Mesenchymal stem cell (in vitro differentiated cells and primary cell): ENCODE data around the gene ADAT2.

Source experiments
- DNase-seq: peaks from one replicate; pipeline ENCODE4 v3.0.0-alpha.2; 2013
- H2AFZ ChIP-seq: one replicate; pipeline ENCODE4 v1.6.1; 2013; ENCODE audit warnings: low read depth, mild to moderate bottlenecking, control low read depth, inconsistent platforms, low read length, moderate library complexity
- H2AK5ac ChIP-seq: 2 replicates; pipeline ENCODE4 v1.6.1; 2013; ENCODE audit warnings: low read length, moderate library complexity, mild to moderate bottlenecking, inconsistent platforms; ENCODE audit not compliant: severe bottlenecking
- H2BK120ac ChIP-seq: one replicate; pipeline ENCODE4 v1.6.1; 2013; ENCODE audit warnings: low read depth, mild to moderate bottlenecking, inconsistent platforms, low read length, moderate library complexity
- H2BK12ac ChIP-seq, 2 experiments: one replicate each; pipeline ENCODE4 v1.6.1; 2013; ENCODE audit warnings: inconsistent platforms in 2 of 2, low read length in 2 of 2, mild to moderate bottlenecking in 2 of 2, moderate library complexity in 2 of 2, control low read depth in 1 of 2
- H2BK15ac ChIP-seq: one replicate; pipeline ENCODE4 v1.6.1; 2013; ENCODE audit warnings: mild to moderate bottlenecking, low read depth, inconsistent platforms; ENCODE audit not compliant: poor library complexity, severe bottlenecking
- H2BK5ac ChIP-seq: 2 replicates; pipeline ENCODE4 v1.6.1; 2013; ENCODE audit warnings: low read depth, mild to moderate bottlenecking, low read length, control low read depth, inconsistent platforms; ENCODE audit not compliant: poor library complexity, severe bottlenecking
- H3K14ac ChIP-seq, 2 experiments: one replicate each; pipeline ENCODE4 v1.6.1; 2013; ENCODE audit warnings: inconsistent platforms in 2 of 2, low read length in 2 of 2, control low read depth in 1 of 2, mild to moderate bottlenecking in 1 of 2, moderate library complexity in 1 of 2
- H3K18ac ChIP-seq, 2 experiments: one replicate each; pipeline ENCODE4 v1.6.1; 2013; ENCODE audit warnings: inconsistent platforms in 2 of 2, low read length in 2 of 2, control low read depth in 1 of 2, low read depth in 1 of 2, mild to moderate bottlenecking in 1 of 2
- H3K23ac ChIP-seq, 2 experiments: one replicate each; pipeline ENCODE4 v1.6.1; 2013; ENCODE audit warnings: inconsistent platforms in 2 of 2, low read length in 2 of 2, mild to moderate bottlenecking in 2 of 2, moderate library complexity in 2 of 2, control low read depth in 1 of 2
- H3K27ac ChIP-seq: 2 replicates; pipeline ENCODE4 v1.5.1; 2013; ENCODE audit warnings: mild to moderate bottlenecking, moderate library complexity, low read length, control low read depth, inconsistent platforms; ENCODE audit not compliant: poor library complexity, severe bottlenecking
- H3K27me3 ChIP-seq, 2 experiments: 2 replicates each; pipeline versions ENCODE4 v1.6.1 to v1.7.0; 2013; ENCODE audit warnings: low read length in 2 of 2, mild to moderate bottlenecking in 2 of 2, moderate library complexity in 2 of 2, control low read depth in 1 of 2, inconsistent platforms in 1 of 2; ENCODE audit not compliant: control insufficient read depth in 1 of 2, insufficient read depth in 1 of 2
- H3K36me3 ChIP-seq, 2 experiments: 2 replicates each; pipeline versions ENCODE4 v1.6.1 to v1.7.0; 2013; ENCODE audit warnings: low read length in 2 of 2, control low read depth in 1 of 2, inconsistent platforms in 1 of 2, low read depth in 1 of 2, mild to moderate bottlenecking in 1 of 2; ENCODE audit not compliant: insufficient read depth in 2 of 2, control insufficient read depth in 1 of 2
- H3K4ac ChIP-seq, 2 experiments: one replicate each; pipeline ENCODE4 v1.6.1; 2013; ENCODE audit warnings: inconsistent platforms in 2 of 2, low read length in 2 of 2, mild to moderate bottlenecking in 2 of 2, moderate library complexity in 2 of 2, control low read depth in 1 of 2, low read depth in 1 of 2
- H3K4me1 ChIP-seq: 2 replicates; pipeline ENCODE4 v1.6.1; 2013; ENCODE audit warnings: low read depth, low read length, control low read depth; ENCODE audit not compliant: control insufficient read depth, insufficient read depth
- H3K4me2 ChIP-seq: 2 replicates; pipeline ENCODE4 v1.6.1; 2013; ENCODE audit warnings: low read length, mild to moderate bottlenecking, inconsistent platforms; ENCODE audit not compliant: poor library complexity, severe bottlenecking
- H3K4me3 ChIP-seq, 2 experiments: 2 replicates each; pipeline versions ENCODE4 v1.5.1 to v1.7.0; 2013; ENCODE audit warnings: low read length in 2 of 2, mild to moderate bottlenecking in 2 of 2, control low read depth in 1 of 2, low read depth in 1 of 2; ENCODE audit not compliant: insufficient read depth in 1 of 2
- H3K79me1 ChIP-seq: replicated peaks from 2 replicates; pipeline ENCODE4 v1.6.1; 2013; ENCODE audit warnings: mild to moderate bottlenecking, control low read depth, low read length, inconsistent platforms; ENCODE audit not compliant: poor library complexity, severe bottlenecking
- H3K9ac ChIP-seq: 2 replicates; pipeline ENCODE4 v1.7.0; 2013; ENCODE audit warnings: mild to moderate bottlenecking, low read length, moderate library complexity
- H3K9me3 ChIP-seq: 2 replicates; pipeline ENCODE4 v1.7.0; 2013; ENCODE audit warnings: mild to moderate bottlenecking, low read length; ENCODE audit not compliant: control insufficient read depth
- H4K8ac ChIP-seq: one replicate; pipeline ENCODE4 v1.6.1; 2013; ENCODE audit warnings: inconsistent platforms, mild to moderate bottlenecking, low read length, moderate library complexity
- H4K91ac ChIP-seq: one replicate; pipeline ENCODE4 v1.6.1; 2013; ENCODE audit warnings: mild to moderate bottlenecking, low read length, inconsistent platforms
- WGBS: methylation state at CpG from one replicate; pipeline ENCODE4 v1.1.7; 2013; ENCODE audit warnings: mixed read lengths; 5-methylcytosine and 5-hydroxymethylcytosine counted together

ADAT2 gene

GRCh38 chr6:143390278-143390677, 60.2 kb downstream of the ADAT2 start:
- no peak overlapping the region for H3K4me3 ChIP-seq
- H3K4ac ChIP-seq, result no peak overlapping the region
- no peak overlapping the region for H3K4me2 ChIP-seq

DNA sequence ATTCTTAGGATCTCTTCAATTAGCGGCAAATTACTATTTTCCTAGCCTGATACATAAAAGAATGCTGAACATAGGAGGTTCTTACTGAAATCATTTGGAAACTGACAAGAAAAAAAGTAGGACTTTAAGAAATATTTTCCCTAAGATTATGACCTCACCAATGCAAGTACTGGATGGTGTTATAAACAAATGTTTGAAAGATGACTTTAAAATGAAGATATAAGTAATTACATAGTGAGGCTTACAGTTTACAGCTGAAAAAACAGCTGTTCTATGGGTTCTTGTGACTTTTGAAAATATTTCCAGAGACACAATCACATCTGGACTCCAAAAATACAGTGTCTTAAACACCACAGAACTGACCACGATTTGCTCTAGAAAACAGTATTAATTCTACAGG, 64.9 kb downstream of the ADAT2 start:
- Histone ChIP-seq H2AFZ (no peak overlapping the region), H3K4me1 (no peaks in the 10 kb centered on the region), H3K9ac (no peak overlapping the region), H3K4me3 (no peak overlapping the region), H3K9me3 (peaks cover 10% of the 10 kb centered on the region), H3K14ac (no peak overlapping the region), H3K23ac (no peak overlapping the region), H4K8ac (no peak overlapping the region), H3K27ac (no peak overlapping the region), H2BK15ac (no peak overlapping the region), H3K4ac (no peak overlapping the region), H3K18ac (no peak overlapping the region), H2BK5ac (no peak overlapping the region), H3K4me2 (no peak overlapping the region), H3K27me3 (no peaks in the 10 kb centered on the region), H3K36me3 (no peaks in the 10 kb centered on the region), H2BK120ac (no peak overlapping the region), H2AK5ac (no peak overlapping the region), H3K79me1 (no peaks in the 10 kb centered on the region), H2BK12ac (no peak overlapping the region), H4K91ac (no peak overlapping the region)
- WGBS, result 100% methylated on average over 1 of the region's 2 CpGs
- DNase-seq, result no peak

More at GRCh38 chr6:143390278-143390677, 60.2 kb downstream of the ADAT2 start:
- Histone ChIP-seq H3K27ac (no peak overlapping the region), H3K27me3 (no peaks in the 10 kb centered on the region), H3K9ac (no peak overlapping the region), H2AFZ (no peak overlapping the region), H2BK12ac (no peak overlapping the region), H2BK120ac (no peak overlapping the region), H2BK15ac (no peak overlapping the region), H3K18ac (no peak overlapping the region), H2BK5ac (no peak overlapping the region), H2AK5ac (no peak overlapping the region), H3K9me3 (no peaks in the 10 kb centered on the region), H4K91ac (no peak overlapping the region), H3K23ac (no peak overlapping the region), H3K36me3 (no peaks in the 10 kb centered on the region), H3K4me1 (no peaks in the 10 kb centered on the region), H4K8ac (no peak overlapping the region), H3K79me1 (no peaks in the 10 kb centered on the region), H3K14ac (no peak overlapping the region)
- DNase-seq, result no peak
- WGBS, result 72% methylated on average over 2 of the region's 3 CpGs

DNA sequence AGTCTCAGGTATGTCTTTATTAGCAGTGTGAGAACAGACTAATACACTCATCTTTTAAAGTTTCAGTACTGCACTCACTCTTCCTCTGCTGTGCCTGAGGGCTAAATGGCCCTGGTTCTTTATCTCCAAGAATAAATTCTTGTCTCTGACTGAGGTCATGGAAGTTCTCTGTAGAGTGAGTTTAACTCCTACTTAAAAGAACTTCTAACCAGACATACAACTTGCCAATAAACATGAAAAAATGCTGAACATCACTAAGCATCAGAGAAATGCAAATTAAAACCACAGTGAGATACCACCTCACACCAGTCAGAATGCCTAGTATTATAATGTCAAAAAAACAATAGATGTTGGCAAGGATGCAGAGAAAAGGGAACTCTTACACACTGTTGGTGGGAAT, 73.6 kb downstream of the ADAT2 start:
- Histone ChIP-seq H3K4me2 (no peak overlapping the region), H3K18ac (no peak overlapping the region)

DNA sequence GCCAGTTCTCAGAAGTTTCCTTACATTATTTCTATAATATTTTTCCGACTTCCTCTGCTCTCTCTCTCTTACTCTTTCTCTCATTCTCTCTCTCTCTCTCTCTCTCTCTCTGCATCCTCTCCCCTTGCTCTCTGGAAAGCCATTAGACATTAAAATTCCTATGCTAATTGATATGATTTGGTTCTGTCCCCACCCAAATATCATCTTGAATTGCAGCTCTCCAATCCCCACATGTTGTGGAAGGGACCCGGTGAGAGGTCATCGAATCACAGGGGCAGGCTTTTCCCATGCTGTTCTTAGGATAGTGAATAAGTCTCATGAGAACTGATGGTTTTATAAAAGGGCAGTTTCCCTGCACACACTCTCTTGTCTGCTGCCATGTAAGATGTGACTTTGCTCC, 74.1 kb downstream of the ADAT2 start:
- Histone ChIP-seq H3K27me3 (peaks cover 0 to 4% of the 10 kb centered on the region in 2 experiments), H2BK120ac (no peak overlapping the region), H3K9me3 (no peaks in the 10 kb centered on the region), H2BK12ac (no peak overlapping the region), H3K18ac (no peak overlapping the region), H3K4me2 (no peak overlapping the region), H3K14ac (no peak overlapping the region), H2BK15ac (no peak overlapping the region), H4K8ac (no peak overlapping the region), H2AFZ (no peak overlapping the region), H3K36me3 (no peaks in the 10 kb centered on the region), H4K91ac (no peak overlapping the region), H3K4me3 (no peak overlapping the region), H2BK5ac (no peak overlapping the region), H3K4ac (no peak overlapping the region), H2AK5ac (no peak overlapping the region), H3K9ac (no peak overlapping the region), H3K23ac (no peak overlapping the region), H3K79me1 (no peaks in the 10 kb centered on the region), H3K27ac (no peak overlapping the region), H3K4me1 (no peaks in the 10 kb centered on the region)
- 93% methylated on average over 3 of the region's 3 CpGs for WGBS
- no peak for DNase-seq

More for the DNA sequence above, 73.6 kb downstream of the ADAT2 start:
- Histone ChIP-seq H2AFZ (no peak overlapping the region), H3K4ac (no peak overlapping the region), H2BK5ac (no peak overlapping the region), H3K14ac (no peak overlapping the region), H3K4me1 (no peaks in the 10 kb centered on the region), H3K27ac (no peak overlapping the region), H3K27me3 (peaks cover 0 to 4% of the 10 kb centered on the region in 2 experiments), H4K91ac (no peak overlapping the region), H3K36me3 (no peaks in the 10 kb centered on the region), H2BK15ac (no peak overlapping the region), H4K8ac (no peak overlapping the region), H3K23ac (no peak overlapping the region), H3K9me3 (no peaks in the 10 kb centered on the region), H3K9ac (no peak overlapping the region), H3K79me1 (no peaks in the 10 kb centered on the region), H3K4me3 (no peak overlapping the region), H2AK5ac (no peak overlapping the region), H2BK120ac (no peak overlapping the region), H2BK12ac (no peak overlapping the region)
- DNase-seq, result no peak
